ENCODE measurements around the gene CPT2.

The CPT2 gene

DNA sequence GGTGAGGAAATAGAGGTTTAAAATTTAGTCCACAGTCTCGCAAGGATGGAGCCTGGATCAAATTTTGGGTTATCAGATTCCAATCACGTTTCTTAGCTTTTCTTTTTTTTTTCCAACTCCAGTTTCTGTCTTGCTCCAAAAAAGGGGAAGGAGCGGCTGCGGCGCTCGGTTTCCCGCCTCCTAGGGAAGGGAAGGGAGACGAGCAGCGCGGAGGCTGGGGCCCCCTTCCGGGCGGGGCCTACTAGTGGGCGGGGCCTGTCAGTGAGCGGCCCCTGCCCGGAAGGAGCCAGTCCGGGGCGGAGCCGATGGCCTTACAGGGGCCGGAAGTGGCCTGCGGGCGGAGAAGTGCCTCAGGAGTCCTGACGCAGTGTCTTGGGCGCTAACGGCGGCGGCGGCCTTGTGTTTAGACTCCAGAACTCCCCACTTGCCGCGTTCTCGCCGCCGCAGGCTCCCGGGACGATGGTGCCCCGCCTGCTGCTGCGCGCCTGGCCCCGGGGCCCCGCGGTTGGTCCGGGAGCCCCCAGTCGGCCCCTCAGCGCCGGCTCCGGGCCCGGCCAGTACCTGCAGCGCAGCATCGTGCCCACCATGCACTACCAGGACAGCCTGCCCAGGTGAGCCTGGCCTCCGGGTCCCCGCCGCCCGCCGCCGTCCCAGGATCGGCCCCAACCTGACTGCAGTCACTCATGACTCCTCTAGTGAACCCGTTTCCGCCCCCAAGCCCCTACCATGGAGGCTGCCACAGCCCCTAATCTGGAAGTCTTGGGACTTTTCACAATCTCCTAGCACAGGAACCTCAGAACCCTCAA lies at the start of gene CPT2:
Gene CPT2 (plus strand): TSS at position 340 of the 806 bp plus-strand sequence. CDS start 120 bp downstream, at position 460.
- DNase-seq (ENCODE audit: low read depth), result peak; percentile 85

DNA sequence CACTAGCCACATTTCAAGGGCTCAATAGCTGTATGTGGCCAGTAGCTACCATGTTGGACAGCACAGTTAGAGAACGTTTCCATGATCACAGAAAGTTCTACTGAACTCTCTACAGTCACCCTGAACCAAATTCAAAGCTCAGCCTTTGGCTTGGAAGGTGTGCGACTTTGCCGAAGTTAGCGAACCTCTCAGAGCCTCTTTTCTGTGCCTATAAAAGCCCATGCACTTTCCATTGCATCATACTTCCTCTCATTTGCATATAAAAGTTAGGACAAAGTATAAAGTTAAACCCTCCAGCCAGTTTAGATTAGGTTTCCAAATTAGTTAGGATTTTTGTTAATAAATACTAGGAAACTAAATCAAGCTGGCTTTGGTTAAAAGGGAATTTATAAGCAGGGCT lies 49.5 kb upstream of the CPT2 start:
- DNase-seq (ENCODE audit: low read depth), result no peak

DNA sequence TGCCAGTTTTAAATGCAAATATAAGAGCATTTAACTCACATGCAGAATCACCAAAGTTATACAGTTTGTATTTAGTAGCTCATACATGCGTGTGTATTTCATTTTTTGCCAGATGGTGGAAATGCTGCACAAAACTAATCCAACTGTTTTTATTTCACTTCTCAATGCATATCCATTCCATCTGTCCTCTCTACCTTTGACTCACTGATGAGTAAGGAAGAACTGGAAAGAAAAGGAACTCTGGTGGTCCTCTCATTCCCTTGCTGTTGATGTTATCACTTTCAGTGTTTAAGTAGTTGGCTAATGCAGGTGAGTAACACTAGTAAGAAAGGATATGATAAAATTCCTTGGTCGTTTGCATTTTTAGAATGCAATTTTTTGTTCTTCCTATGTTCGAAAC lies 48.5 kb upstream of the CPT2 start:
- no peak for DNase-seq (ENCODE audit: low read depth)

DNA sequence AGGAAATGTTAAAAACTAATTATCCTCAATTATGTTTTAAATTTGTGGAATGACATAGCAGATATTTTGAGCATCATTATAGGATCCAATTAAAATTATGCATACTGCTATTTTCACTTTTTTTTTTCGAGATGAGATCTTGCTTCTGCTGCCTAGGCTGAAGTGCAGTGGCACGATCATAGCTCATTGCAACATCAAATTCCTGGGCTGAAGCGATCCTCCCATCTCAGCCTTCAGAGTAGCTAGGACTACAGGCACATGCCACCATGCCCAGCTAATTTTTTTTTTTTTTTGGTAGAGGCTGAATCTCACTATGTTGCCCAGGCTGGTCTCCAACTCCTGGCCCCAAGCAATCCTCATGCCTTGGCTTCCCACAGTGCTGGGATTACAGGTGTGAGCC lies 42.9 kb upstream of the CPT2 start:
- DNase-seq (ENCODE audit: low read depth), result no peak

DNA sequence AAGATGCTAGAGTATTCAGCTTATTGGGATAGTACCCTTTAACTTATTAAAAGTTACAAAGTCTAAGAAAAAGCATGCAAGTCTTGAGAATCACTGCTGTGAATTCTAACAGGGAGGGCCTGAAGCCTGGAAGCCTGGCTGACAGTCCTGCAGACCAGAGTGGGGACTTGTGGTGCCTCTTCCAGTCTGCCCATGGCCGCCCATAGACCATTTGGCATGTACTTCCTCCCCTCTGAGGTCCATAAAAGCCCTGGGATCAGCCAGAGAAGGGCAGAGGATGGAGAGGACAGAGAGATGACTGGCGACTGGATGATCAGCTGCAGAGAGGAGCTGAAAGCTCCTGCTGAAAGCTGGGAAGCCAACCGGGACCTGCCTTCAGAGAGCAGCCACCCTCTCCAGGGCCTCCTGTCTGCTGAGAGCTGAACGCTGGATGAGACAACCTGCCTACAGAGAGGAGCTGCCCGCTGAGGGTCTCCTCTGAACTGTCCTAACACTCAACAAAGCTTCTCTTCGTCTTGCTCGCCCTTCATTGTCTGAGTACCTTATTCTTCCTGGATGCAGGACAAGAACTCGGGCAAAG lies 41.7 kb upstream of the CPT2 start:
- DNase-seq (ENCODE audit: low read depth), result no peak

DNA sequence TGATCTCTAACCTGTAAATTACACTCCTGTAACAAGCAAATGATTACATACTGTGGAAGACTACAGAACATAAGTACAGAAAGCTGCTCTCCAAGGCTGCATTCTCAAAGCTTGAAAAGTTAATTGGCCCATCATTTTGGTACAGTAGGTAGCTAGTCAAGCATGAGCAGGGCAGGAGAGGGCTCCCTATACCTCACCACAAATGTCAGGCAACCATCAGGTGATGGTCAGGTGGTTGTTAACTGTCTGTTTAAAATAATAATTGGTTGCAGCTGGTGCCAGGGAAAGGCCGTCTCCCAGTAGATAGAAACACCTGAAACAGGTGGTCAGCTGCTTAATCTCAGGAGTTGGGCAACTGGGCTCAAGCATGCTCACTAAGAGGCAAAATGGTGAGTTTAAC lies 41.1 kb upstream of the CPT2 start:
- no peak for DNase-seq (ENCODE audit: low read depth)

DNA sequence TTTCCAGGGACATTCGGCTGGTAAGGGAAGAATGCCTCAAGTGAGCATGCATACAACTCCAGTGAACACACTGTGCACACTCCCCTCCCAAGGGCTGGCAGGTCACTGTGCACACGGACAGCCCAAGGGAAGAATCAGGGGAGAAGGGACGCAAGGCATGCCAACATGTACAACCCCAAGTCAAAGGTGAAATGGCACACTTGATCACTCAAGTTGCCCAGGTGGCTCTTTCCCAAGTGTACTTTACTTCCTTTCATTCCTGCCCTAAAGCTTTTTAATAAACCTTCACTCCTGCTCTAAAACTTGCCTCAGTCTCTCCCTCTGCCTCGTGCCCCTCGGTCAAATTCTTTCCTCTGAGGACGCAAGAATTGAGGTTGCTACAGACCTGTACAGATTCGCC lies 40.7 kb upstream of the CPT2 start:
- no peak for DNase-seq (ENCODE audit: low read depth)

DNA sequence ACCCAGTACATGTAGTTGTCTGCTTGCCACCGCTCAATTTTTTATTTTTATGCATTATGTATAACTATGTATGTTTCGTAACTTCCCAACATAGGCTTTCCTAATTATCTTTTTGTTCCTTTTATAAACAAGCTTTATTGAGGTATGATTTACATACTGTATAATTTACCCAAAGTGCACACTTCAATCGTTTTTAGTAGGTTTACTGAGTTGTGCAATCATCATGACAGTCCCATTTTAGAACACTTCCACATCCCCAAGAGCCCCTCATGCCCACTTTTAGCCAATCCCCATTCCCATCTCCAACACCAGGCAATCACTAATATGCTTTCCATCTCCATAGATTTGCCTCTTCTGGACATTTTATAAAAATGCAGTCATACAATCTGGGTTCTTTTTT lies 39.8 kb upstream of the CPT2 start:
- DNase-seq (ENCODE audit: low read depth), result no peak

DNA sequence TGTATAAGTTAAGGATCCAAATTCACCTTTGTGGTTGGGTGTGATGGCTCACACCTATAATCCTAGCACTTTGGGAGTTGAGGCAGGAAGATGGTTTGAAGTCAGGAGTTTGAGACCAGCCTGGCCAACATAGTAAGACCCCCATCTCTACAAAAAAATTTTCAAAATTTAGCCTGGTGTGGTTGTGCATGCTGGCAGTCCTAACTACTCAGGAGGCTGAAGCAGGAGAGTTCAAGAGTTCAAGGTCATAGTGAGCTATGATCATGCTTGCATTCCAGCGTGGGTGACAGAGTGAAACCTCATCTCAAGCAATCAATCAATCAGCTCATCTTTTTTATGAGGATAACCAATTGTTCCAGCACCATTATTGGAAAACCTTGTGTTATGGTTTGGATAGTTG lies 37.7 kb upstream of the CPT2 start:
- no peak for DNase-seq (ENCODE audit: low read depth)

DNA sequence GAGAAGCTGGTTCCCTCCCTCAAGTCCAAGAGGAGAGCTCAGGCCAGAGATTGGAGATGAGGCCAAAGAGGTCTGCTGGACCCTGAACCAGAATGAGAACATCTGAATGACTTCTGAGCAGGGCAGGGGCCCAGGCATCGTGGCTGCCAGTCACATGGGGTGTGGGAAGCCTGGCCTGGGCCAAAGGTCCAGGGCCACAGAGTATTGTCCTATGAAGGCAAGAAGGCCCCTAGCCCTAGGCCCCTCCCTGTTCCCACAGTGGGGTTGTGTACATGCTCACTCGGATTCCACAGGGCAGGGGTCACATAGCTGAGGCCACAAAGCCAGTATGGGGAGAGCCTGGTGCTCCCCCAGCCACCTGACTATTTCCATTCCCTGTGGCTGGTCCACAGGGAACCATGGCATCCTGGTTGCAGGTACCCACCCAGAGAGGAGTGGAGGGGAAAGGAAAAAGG lies 35.7 kb upstream of the CPT2 start:
- DNase-seq (ENCODE audit: low read depth), result no peak

DNA sequence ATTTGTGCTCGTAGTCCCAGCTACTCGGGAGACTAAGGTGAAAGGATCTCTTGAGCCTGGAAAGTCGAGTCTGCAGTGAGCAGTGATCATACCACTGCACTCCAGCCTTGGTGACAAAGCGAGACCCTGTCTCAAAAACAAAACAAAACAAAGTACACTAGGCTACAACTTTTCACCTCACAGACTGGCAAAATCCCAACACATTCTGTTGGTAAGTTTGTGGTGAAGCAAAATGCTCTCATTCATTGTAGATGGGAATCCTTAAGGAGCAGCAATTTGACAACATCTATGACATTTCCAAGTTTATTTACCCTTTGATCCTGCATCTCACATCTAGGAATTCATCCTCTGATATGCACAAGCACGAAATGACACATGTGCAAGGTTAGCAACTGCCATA lies 34.0 kb upstream of the CPT2 start:
- DNase-seq (ENCODE audit: low read depth), result no peak

DNA sequence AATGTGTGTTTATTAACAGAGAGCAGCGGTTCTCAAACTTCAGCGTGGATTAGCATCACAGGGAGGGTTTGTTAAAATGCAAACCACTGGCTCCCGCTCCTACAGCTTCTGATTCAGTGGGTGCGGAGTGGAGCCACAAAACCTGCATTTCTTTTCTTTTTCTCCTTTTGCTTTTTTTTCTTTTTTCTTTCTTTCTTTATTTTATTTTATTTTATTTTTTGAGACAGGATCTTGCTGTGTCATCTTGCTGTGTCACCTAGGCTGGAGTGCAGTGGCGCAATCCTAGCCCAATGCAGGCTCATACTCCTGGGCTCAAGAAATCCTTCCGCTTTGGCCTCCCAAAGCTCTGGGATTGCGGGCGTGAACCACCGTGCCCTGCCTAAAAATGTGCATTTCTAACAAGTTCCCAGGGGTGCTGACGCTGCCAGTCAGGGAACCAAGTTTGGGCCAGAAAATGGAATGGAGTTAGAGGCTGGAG lies 33.3 kb upstream of the CPT2 start:
- DNase-seq (ENCODE audit: low read depth), result no peak

DNA sequence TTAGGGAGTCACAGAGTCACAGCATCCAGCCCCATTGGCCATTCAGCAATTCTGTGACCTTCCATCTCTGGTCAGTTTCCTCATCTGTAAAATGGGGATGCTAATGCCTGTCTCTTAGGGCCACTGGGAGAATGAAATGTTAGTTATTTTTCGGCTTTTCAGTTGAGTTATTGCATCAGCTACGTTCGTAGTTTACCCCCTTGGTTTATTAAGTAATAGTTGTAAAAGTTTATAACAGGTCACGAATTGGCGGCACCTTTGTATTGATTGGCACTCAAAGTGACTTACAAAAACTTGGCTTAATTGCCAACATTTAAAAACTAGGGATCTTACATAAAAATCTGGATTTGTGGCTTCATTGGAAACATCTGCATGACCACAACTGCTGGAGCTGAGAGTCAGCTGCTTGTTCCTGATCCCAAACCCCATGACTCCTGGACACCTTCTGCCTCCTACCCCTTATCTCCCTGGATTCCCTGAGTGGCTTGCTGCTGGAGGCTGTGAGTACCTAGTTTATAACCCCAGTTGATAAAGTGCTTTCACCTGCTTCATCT lies 31.1 kb upstream of the CPT2 start:
- DNase-seq (ENCODE audit: low read depth), result no peak

DNA sequence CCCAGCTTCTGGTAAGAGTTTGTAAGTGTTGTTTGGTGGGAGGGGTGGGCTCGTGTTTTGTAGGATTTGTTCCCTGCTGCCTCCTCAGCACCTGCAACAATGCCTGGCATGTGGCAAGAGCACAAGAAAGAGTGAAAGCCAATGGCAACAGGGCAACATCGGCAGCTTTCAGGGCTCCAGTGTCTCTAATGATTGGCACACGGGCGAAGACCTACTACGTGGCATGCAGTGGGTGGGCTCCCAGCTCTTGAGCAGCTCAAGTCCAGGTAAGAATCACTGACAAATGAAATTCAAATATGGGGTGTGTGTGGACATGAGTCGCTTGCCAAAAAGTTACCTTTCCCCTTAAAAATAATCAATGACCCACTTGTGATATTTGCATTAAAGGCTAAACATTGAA lies 30.3 kb upstream of the CPT2 start:
- DNase-seq (ENCODE audit: low read depth), result no peak

DNA sequence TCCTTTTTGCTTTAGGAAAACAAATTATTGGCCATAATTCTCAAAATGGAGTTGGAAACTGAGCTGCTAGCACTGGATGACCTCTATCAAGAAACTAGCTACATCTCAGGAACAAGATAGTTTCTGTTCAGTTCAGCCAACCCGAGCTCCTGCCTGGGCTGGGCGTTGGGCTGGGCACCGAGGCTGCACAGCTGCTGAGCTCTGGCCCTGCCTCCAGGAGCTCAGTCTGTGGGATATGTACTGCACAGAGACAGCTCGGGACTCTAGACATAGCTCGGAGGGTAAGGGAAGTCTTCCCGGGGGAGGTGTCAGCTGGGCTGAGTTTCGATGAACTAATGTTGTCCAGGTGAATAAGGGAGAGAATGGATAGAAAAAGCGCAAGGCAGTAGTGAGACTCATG lies 29.7 kb upstream of the CPT2 start:
- no peak for DNase-seq (ENCODE audit: low read depth)

DNA sequence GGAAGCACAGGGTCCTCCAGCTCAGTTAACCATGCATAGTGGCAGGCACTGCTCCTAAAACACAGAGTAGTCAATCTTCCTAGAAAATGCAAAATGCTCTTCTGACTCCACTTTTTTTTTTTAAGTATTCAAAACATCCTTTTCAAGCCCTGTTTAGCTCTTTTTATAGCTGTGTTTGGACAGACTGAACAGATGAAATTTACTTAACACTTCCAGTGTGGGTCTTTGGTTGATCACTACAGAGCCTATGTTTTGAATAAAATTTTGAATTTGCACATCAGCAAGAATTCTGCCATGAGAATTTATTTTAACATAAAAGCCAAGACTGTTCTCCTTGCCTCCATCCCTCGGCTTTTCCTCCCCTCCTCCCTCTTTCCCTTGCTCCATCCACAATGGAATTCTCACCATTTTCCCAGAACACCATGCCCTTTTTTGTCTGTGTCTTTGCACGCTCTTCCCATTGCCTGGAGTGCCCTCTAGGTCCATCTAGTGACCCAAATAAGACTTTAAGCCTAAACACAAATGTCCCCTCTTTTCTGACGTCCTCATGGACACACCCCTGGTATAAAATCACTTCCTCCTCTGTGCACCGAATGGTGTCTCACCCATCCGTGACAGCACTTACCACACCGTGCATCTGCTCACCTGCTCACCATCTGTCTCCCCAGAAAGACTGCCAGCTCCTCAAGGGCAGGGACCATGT lies 24.0 kb upstream of the CPT2 start:
- no peak for DNase-seq (ENCODE audit: low read depth)

DNA sequence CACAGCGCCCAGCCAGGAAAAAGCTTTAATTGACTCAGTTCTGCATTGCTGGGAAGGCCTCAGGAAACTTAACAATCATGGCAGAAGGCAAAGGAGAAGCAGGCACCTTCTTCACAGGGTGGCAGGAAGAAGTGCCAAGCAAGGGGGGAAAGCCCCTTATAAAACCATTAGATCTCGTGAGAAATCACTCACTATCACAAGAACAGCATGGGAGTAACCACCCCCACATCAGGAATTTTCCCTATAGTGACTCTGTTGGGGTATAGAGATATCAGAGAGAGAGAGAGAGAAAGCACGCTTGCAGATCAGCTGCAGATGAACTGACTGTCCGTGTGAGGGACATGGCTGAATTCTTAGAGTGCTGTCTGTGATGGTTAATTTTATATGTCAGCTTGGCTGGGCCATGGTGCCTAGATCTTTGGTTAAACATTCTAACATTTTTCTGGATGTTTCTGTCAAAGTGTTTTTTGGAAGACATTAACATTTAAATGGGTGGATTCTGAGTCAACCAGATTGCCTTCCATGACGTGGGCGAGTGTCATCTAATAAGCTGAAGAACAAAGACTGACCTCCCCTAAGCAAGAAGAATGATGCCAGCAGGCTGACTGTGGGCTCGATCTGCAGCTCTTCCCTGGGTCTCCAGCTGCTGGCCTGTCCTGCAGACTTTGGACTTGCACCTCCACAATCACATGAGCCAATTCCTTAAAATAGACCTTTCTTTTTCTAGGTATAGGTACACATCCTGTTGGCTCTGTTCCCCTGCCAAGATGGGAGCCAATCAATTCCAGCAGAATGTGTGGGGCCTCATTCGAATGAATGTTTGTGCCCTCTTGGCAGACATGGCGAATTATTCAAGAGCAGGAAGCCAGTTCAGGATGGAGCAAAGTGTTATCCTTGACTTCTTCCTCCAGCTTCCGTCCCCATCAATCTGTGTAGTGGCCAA lies 21.4 kb upstream of the CPT2 start:
- no peak for DNase-seq (ENCODE audit: low read depth)

DNA sequence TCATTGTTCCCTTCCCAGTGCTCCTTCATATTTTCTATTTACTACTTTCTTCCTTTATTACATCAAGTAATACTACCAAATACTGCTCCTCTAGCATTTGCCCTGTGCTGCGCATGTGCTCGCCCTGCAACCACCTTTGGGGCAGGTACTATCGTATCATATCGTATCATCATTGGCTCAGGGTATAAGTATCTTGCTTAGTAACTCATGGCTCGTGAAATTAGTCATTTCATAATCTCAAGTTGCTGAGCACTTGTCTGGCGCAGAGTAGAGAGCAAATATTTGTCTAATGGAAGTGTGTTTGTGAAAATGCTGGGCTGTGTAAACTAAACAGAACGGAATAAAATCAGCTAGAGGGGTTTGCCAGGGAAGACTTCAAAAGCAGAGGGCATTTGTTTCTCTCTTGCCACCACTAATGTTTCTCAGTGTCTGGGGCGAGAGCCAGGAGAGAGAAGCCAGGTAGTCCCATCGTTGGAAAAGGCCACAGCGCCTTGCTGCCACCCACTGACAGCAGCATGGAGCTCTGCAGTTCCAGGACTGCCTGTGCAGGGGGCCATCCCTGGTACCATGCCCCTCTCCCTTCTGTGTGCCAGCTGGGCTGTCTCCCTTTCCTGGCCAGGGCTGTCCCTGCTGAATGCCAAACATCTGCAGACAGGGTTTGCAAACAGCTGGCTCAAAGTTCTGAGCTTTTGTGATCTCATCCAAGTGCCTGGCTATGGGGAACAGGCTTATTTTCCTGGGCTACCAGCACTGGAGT lies 20.0 kb upstream of the CPT2 start:
- DNase-seq (ENCODE audit: low read depth), result no peak

DNA sequence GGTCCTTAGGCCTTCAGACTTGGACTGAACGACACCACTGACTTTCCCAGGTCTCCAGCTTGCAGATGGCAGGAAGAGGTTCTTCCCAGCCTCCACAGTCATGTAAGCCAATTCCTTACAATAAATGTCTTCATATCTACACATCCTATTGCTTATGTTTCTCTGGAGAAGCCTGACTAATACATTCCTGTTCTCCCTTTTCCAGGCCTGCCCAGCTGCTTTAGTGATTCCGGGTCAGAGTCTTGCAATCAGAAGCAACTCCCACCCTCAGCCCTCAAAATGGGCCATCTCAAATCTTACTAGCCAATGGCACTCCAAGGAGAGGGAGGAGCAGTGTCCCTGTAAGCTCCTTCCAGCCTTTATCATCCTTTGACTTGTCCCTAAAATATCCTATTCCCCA lies 16.4 kb upstream of the CPT2 start:
- DNase-seq (ENCODE audit: low read depth), result no peak

DNA sequence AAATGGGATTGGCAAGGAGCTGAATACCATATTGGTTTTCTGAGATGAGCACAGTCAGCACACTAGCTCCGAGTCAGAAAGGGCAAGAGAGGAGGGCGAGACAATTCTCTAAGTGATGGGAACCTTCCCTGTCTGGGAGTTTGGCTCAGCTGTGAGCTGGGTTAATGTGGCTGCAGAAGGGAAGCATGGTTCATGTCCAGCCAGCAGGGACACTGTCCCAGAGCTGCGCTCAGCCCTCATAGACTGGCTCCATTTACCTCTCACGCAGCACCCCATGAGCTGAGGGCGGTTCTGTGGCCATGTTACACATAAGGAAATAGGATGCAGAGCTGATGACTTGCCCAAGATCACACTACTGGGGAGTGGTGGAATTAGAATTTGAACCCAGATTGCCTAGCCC lies 15.7 kb upstream of the CPT2 start:
- no peak for DNase-seq (ENCODE audit: low read depth)

DNA sequence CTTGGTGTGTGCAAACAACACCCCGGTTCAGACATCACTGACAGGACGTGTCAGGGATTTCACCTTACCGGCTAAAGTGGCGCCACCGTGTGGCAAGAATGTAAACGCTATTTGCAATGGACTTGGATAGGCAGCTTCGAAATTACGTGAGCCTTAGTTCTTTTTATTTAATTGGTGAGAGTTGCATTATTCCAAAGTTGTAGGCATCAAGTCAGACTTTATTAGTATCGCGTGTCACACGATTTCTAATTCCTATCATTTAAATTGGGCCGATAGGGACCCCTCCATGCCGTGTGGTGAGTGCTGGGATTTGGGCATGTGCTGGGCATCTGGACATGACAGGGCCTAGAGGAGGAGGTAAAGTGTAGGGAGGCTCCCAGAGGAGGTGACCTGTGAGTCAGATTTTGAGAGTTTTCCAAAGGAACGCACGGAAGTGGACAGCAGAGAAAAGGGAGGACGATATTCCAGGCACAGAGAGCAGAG lies 14.5 kb upstream of the CPT2 start:
- DNase-seq (ENCODE audit: low read depth), result peak; percentile 71

All from fibroblast of the conjunctiva (primary cell).